Gastrocnemius medialis (tissue), 4 donors: ENCODE results near the gene AFTPH.

ENCODE experiments used
- CTCF ChIP-seq, 5 experiments: fragments of 450-650 bp in 3 of 5; fragments of 200-600 bp in 2 of 5; sonication (generic) in 2 of 5; IDR thresholded peaks in 4 of 5; conservative IDR thresholded peaks in 1 of 5; 1 replicate in 4 of 5; 2 replicates in 1 of 5; pipeline ENCODE4 v1.5.1; 2016 to 2019; ENCODE audit warnings: antibody characterized with exemption in 5 of 5, mild to moderate bottlenecking in 3 of 5, moderate library complexity in 3 of 5
- POLR2A ChIP-seq, 2 donors: fragments of 450-650 bp; IDR thresholded peaks; one replicate each; pipeline ENCODE4 v1.6.1; 2017; ENCODE audit warnings: antibody characterized with exemption in 2 of 2, mild to moderate bottlenecking in 2 of 2, moderate library complexity in 2 of 2

GRCh38 chr2:64543008-64543697, 19.0 kb downstream of the AFTPH start:
- no peak for TF ChIP-seq CTCF (IDR thresholded peaks at IDR 0.05 in 4 of 5, conservative IDR thresholded peaks at IDR 0.05 in 1 of 5)
- TF ChIP-seq POLR2A (IDR thresholded peaks at IDR 0.05) = no peak
